IMR-90 (cell line): Measurements from ENCODE around the gene RXFP4.

Experiments
- BHLHE40 ChIP-seq: fragments of 150-350 bp; IDR thresholded peaks from 2 replicates; pipeline ENCODE4 v1.6.1; 2016; ENCODE audit warnings: mild to moderate bottlenecking, low read depth, low read length
- CTCF ChIP-seq: conservative IDR thresholded peaks from 2 replicates; pipeline ENCODE4 v1.5.1; 2012; ENCODE audit warnings: mild to moderate bottlenecking, low read depth, low read length, improper control_type of control experiment
- MXI1 ChIP-seq: IDR thresholded peaks from 2 replicates; pipeline ENCODE4 v1.6.1; 2012; ENCODE audit warnings: low read depth, mild to moderate bottlenecking, low read length, moderate library complexity, borderline replicate concordance
- POLR2A ChIP-seq: IDR thresholded peaks from 2 replicates; pipeline ENCODE4 v1.6.1; 2012; ENCODE audit warnings: mild to moderate bottlenecking, low read depth, low read length
- RAD21 ChIP-seq: IDR thresholded peaks from 2 replicates; pipeline ENCODE4 v1.6.1; 2012; ENCODE audit warnings: low read length, improper control_type of control experiment
- TF ChIP-seq, protein P1 (sequence below): fragments of 150-350 bp; IDR thresholded peaks from 2 replicates; pipeline ENCODE4 v1.6.1; 2017; ENCODE audit warnings: mild to moderate bottlenecking, antibody characterized with exemption, low read length, low read depth
- TF ChIP-seq, protein P2 (sequence below): fragments of 150-350 bp; IDR thresholded peaks from 2 replicates; pipeline ENCODE4 v1.6.1; 2016; ENCODE audit warnings: low read depth, mild to moderate bottlenecking, low read length, moderate library complexity, borderline replicate concordance

DNA sequence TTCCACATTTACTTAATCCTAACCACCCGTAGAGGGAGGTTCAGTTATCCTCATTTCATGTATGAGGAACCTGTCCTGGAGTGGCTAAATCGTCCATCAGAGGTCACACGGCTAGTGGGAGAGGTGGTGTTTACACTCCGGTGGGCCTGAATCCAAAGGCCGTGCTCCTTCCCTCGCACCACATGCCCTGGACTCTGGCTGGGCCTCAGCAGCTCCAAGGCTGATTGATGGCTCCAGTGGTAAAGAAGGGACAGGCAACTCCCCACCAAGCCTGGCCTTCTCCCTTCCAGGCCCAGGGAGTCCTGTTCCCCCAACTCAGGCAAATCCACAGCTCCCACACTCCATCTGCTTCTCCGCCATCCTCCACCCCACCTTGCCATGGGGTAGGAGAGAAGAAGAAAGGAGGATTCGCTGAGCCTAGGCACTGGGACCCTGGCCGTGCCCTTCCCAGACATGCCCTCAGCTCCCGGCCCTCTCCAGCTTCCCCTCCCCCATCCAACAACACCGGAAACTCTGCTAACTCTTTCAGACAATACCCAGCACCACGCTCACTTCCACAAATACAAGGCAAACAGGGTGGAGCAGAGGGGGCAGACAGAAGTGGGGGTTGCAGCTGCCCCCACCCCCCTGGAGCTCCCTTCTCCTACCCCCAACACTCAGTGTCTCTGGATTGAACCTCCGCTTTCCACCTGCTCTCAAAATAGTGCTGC is 26.1 kb downstream of the RXFP4 start:
- TF ChIP-seq CTCF: no peak
- no peak for TF ChIP-seq BHLHE40
- TF ChIP-seq MXI1: no peak
- TF ChIP-seq, protein P1, sequence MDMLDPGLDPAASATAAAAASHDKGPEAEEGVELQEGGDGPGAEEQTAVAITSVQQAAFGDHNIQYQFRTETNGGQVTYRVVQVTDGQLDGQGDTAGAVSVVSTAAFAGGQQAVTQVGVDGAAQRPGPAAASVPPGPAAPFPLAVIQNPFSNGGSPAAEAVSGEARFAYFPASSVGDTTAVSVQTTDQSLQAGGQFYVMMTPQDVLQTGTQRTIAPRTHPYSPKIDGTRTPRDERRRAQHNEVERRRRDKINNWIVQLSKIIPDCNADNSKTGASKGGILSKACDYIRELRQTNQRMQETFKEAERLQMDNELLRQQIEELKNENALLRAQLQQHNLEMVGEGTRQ: no peak
- no peak for TF ChIP-seq POLR2A
- TF ChIP-seq RAD21: no peak
- TF ChIP-seq, protein P2, sequence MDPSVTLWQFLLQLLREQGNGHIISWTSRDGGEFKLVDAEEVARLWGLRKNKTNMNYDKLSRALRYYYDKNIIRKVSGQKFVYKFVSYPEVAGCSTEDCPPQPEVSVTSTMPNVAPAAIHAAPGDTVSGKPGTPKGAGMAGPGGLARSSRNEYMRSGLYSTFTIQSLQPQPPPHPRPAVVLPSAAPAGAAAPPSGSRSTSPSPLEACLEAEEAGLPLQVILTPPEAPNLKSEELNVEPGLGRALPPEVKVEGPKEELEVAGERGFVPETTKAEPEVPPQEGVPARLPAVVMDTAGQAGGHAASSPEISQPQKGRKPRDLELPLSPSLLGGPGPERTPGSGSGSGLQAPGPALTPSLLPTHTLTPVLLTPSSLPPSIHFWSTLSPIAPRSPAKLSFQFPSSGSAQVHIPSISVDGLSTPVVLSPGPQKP: no peak
